ENCODE data around the gene PPP2CA.

- TF ChIP-seq CTCF (IDR thresholded peaks at IDR 0.05 in 8 of 11, conservative IDR thresholded peaks at IDR 0.05 in 3 of 11) (no peak), POLR2A (IDR thresholded peaks at IDR 0.05) (no peak)
Observed at GRCh38 chr5:134228624-134229023, 2.8 kb upstream of the PPP2CA start.

Measured in spleen (tissue), 7 donors.